ENCODE data around the gene USH1G.

Gene USH1G

DNA sequence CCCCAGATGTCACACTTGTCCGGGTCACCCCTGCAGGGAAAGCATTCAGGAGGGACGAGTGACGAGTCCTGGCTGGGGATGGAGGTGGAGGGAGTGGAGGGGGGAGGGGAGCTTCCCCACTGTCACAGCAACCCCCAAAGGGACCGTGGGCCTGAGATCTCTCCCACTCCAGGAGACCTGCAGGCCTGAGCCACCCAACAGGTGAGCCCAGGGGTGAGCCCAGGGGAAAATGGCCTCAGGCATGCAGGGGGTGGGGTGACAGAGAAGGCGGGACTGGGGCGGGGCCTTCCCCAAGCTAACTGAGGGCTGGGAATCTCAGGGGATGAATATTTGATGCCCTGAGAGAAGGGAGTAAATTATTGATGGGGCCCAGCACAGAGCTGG is 2.4 kb downstream of the USH1G start:
- no peak for DNase-seq (ENCODE audit: low read depth, low spot score)
- H3K4me3 ChIP-seq (ENCODE audit: low read depth, low read length), result no peak overlapping the region
- ChIA-PET CTCF (interaction anchor here (1.0 to 8.5 kb wide), 3 partner anchors 35 to 40 kb away, joined by 6 to 109 read pairs (median 16); no protein-coding TSS in a partner anchor), POLR2A (no interaction called here)
- TF ChIP-seq, protein P1, sequence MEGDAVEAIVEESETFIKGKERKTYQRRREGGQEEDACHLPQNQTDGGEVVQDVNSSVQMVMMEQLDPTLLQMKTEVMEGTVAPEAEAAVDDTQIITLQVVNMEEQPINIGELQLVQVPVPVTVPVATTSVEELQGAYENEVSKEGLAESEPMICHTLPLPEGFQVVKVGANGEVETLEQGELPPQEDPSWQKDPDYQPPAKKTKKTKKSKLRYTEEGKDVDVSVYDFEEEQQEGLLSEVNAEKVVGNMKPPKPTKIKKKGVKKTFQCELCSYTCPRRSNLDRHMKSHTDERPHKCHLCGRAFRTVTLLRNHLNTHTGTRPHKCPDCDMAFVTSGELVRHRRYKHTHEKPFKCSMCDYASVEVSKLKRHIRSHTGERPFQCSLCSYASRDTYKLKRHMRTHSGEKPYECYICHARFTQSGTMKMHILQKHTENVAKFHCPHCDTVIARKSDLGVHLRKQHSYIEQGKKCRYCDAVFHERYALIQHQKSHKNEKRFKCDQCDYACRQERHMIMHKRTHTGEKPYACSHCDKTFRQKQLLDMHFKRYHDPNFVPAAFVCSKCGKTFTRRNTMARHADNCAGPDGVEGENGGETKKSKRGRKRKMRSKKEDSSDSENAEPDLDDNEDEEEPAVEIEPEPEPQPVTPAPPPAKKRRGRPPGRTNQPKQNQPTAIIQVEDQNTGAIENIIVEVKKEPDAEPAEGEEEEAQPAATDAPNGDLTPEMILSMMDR (IDR thresholded peaks at IDR 0.05; ENCODE audit: insufficient read depth, low read length, missing control alignments), result no peak

DNA sequence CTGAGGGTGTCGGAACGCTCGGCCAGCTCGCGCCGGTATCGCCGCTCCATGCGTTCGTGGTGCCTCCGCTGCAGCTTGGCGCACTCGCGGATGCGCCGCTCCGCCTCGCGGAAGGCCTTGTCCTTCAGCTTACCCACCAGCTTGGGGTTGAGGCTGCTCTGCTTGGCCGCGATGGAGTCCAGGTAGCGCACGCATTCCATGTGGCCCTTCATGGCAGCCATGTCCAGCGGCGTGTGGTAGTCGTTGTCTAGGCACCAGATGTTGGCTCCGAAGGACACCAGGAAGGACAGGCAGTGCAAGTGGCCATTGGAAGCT is 2.8 kb downstream of the USH1G start:
- H3K4me3 ChIP-seq (ENCODE audit: low read depth, low read length), result no peak overlapping the region
- ChIA-PET POLR2A (no interaction called here), CTCF (interaction anchor here (2.7 to 8.5 kb wide), 2 partner anchors 36 to 41 kb away, joined by 16 to 109 read pairs; no protein-coding TSS in a partner anchor)
- no peak for DNase-seq (ENCODE audit: low read depth, low spot score)
- TF ChIP-seq, protein P1 (IDR thresholded peaks at IDR 0.05; ENCODE audit: insufficient read depth, low read length, missing control alignments), result no peak

DNA sequence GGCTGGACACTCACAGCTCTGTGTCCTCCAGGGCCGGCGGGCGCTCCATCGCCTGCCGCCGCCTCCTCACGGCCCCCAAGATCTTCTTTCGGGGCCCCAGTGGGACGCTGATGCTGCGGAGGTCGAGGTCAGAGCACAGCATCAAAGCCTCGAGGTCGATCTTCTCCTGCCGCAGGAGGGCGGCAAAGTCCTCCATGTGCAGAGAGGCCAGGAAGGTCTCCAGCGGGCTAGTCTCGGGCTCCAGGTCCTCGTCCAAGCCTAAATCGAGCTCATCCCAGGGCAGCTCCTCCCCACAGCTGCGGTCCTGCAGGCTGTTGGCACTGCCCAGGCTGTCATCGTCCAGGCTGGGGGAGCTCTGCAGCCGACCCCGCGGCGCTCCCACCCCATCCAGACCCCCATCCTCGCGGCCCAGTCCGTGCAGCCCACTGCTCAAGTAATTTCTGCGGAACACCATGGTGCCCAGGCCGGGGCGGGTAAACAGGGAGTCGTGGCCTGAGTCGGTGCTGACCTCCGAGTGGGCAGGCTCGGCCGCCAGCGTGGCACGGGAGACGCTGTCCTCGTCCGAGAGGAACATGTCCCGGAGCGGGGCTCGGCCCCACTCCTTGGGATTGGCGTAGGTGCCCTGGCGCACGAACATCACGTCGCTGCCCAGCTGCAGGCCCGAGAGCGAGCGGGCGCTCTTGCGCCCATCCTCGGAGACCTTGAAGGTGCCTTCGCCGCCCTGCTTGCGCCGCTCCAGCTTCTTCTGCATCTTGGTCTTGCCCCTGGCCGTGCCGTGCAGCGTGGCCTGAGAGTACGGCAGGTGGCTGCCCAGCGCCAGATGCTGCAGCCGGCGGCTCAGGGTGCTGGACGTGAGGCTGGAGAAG is 3.4 kb downstream of the USH1G start:
- TF ChIP-seq, protein P1 (IDR thresholded peaks at IDR 0.05; ENCODE audit: insufficient read depth, low read length, missing control alignments), result peak; percentile 38
- CTCF ChIA-PET, result interaction anchor here (0.6 to 8.5 kb wide), 4 partner anchors 36 to 454 kb away, joined by 4 to 109 read pairs (median 10); no protein-coding TSS in a partner anchor
- H3K4me3 ChIP-seq (ENCODE audit: low read depth, low read length), result no peak overlapping the region
- POLR2A ChIA-PET, result no interaction called here
- DNase-seq (ENCODE audit: low read depth, low spot score), result no peak

DNA sequence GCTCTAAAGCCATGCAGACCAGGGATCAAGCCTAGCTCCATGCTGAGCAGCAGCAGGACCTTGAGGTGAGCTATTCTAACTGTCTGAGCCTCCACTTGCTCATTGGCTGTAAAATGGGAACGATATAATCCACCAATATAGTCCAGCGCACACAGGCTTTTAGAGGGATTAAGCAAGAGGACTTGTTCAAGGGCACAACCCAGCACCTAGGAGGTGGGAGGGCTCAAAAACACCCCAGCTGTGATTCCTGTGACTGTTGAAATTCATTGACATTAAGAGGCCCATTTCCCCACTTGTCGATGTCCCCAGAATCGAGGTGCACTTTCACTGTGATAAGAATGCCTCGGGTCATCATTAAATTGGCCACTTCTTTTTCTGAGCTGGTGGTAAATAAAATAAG is 4.1 kb downstream of the USH1G start:
- ChIA-PET POLR2A (no interaction called here), CTCF (interaction anchor here (1.6 to 8.5 kb wide), 3 partner anchors 37 to 128 kb away, joined by 4 to 109 read pairs (median 16); no protein-coding TSS in a partner anchor)
- no peak for DNase-seq (ENCODE audit: low read depth, low spot score)
- TF ChIP-seq, protein P1 (IDR thresholded peaks at IDR 0.05; ENCODE audit: insufficient read depth, low read length, missing control alignments), result no peak
- H3K4me3 ChIP-seq (ENCODE audit: low read depth, low read length), result no peak overlapping the region

DNA sequence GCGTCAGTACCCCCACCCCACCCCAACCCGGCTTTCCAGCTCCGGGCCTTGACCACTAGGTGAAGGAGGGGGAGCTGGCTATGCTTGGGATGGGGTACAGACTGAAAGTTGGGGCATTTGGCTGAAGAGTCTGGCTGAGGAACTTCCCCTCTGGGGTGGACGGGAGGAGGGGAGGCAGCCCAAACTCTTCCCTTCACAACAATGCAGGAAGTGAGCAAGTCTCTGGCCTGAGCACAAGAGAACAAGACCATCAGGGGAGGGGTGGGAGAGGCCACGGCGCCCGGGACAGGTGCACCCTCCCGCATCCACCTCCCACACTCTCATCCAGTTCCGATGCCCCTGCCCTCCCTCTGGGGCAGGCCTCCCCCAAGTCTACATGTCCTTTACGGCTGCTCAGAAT is 5.6 kb downstream of the USH1G start:
- DNase-seq (ENCODE audit: low read depth, low spot score), result no peak
- TF ChIP-seq, protein P1 (IDR thresholded peaks at IDR 0.05; ENCODE audit: insufficient read depth, low read length, missing control alignments), result no peak
- POLR2A ChIA-PET, result no interaction called here
- no peak overlapping the region for H3K4me3 ChIP-seq (ENCODE audit: low read depth, low read length)
- CTCF ChIA-PET, result no interaction called here

DNA sequence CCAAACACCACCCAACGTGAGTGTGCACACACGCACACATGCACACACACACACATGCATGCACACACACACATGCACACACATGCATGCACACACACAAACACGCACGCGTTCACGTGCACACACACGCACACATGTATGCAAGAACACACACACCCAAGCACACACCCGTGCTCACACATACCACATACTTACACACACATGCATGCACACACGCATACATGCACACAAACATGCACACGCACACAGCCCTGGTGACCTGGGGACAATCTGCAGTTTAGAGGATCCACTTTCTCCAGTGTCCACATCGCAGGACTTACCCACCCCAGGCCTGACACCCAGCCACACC is 6.2 kb downstream of the USH1G start:
- DNase-seq (ENCODE audit: low read depth, low spot score), result no peak
- ChIA-PET POLR2A (no interaction called here), CTCF (no interaction called here)
- TF ChIP-seq, protein P1 (IDR thresholded peaks at IDR 0.05; ENCODE audit: insufficient read depth, low read length, missing control alignments), result no peak
- no peak overlapping the region for H3K4me3 ChIP-seq (ENCODE audit: low read depth, low read length)

Measured in AG04449 (cell line).